Epithelial cell of proximal tubule (primary cell): ENCODE data around the gene NELFCD. TPM values are rescaled to one million over a fixed set of nuclear protein-coding genes. Genes with fewer than 3 reads are reported as not detected.

Experiments
- DNase-seq: peaks from one replicate; pipeline ENCODE4 v3.0.0-alpha.2; 2011; ENCODE audit warnings: low read depth
- H3K4me3 ChIP-seq: 2 replicates; pipeline ENCODE4 v1.5.1; 2011; ENCODE audit warnings: low read depth, mild to moderate bottlenecking, low read length
- total RNA-seq: library from RNA; depleted of rRNA; stranded (reverse); fragments of >200 nt; gene quantifications from 2 replicates; pipeline ENCODE4 v1.2.3, GENCODE V29; 2015
- TF ChIP-seq, protein P1 (sequence below): conservative IDR thresholded peaks from 2 replicates; pipeline ENCODE4 v1.5.1; 2012; ENCODE audit warnings: low read depth, mild to moderate bottlenecking, low read length

The NELFCD gene
- total RNA-seq, 1 donor from 2014 or later: 52.4 TPM

DNA sequence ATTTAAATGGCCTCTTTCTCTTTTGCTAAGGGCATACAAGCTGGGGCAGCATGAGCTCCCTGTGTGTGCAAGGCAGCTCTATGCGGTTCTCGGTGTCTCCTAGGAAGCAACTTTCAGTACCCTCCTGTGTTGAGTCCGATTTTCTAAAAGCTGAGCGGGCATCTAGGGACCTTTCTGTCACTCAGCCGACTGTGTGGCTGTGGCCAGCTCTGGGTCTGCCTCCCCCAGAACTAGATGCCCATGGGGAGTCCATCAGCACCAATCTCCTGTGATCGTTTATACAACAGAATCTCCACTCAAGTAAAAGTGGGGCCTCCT is 7.5 kb downstream of the NELFCD start:
- H3K4me3 ChIP-seq: no peak overlapping the region
- DNase-seq: no peak
- TF ChIP-seq, protein P1, sequence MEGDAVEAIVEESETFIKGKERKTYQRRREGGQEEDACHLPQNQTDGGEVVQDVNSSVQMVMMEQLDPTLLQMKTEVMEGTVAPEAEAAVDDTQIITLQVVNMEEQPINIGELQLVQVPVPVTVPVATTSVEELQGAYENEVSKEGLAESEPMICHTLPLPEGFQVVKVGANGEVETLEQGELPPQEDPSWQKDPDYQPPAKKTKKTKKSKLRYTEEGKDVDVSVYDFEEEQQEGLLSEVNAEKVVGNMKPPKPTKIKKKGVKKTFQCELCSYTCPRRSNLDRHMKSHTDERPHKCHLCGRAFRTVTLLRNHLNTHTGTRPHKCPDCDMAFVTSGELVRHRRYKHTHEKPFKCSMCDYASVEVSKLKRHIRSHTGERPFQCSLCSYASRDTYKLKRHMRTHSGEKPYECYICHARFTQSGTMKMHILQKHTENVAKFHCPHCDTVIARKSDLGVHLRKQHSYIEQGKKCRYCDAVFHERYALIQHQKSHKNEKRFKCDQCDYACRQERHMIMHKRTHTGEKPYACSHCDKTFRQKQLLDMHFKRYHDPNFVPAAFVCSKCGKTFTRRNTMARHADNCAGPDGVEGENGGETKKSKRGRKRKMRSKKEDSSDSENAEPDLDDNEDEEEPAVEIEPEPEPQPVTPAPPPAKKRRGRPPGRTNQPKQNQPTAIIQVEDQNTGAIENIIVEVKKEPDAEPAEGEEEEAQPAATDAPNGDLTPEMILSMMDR: no peak

- TF ChIP-seq, protein P1: no peak
- H3K4me3 ChIP-seq: no peak overlapping the region
- no peak for DNase-seq
These were observed 8.1 kb downstream of the NELFCD start for GRCh38 chr20:58989196-58989595.

DNA sequence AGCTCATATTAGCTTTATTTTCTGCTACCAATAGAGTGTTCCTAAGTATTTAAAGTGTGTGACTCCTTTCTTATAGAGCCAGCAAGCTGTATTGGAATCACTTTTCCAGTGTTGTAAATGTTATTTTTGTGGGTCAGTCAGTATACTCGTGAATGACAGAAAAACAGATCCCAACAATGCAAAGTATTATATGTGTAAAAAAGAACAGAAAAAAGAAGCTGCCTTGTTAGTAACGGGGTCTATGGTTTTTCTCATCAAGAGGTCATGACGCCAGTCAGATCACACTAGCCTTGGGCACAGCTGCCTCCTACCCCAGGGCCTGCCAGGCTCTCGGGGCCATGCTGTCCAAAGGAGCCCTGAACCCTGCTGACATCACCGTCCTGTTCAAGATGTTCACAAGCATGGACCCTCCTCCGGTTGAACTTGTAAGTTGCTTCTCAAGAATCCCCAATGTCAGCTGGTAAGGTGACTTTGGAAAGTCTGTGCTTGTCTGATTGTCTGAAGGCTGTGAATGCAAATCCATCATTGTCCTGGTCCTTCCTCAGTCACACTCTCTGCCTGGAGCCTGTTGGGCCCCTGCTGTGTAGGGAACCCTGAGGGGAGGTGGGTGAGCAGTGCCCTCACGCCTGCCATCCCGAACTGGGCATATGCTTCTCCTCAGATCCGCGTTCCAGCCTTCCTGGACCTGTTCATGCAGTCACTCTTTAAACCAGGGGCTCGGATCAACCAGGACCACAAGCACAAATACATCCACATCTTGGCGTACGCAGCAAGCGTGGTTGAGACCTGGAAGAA is 9.8 kb downstream of the NELFCD start:
- TF ChIP-seq, protein P1: no peak
- no peak overlapping the region for H3K4me3 ChIP-seq
- no peak for DNase-seq

- TF ChIP-seq, protein P1: no peak
- DNase-seq: no peak
- H3K4me3 ChIP-seq: no peak overlapping the region
These were observed 10.7 kb downstream of the NELFCD start for GRCh38 chr20:58991715-58992114.

DNA sequence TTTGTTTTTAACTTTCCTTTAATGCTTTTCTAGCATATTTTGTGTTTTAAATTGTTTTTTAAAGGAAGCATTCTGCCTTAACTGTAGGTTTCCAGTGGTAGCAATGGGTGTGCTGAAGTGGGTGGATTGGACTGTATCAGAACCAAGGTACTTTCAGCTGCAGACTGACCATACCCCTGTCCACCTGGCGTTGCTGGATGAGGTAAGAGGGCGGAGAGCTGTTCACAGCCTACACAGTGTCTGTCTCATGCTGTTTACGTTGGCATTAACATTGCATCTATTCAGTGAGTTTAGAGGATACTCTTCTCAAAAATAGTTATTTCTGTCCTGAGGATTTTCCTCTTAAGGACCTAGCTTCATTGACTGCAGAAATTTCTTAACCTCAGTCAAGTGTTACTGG is 11.9 kb downstream of the NELFCD start:
- H3K4me3 ChIP-seq: no peak overlapping the region
- no peak for DNase-seq
- TF ChIP-seq, protein P1: no peak

DNA sequence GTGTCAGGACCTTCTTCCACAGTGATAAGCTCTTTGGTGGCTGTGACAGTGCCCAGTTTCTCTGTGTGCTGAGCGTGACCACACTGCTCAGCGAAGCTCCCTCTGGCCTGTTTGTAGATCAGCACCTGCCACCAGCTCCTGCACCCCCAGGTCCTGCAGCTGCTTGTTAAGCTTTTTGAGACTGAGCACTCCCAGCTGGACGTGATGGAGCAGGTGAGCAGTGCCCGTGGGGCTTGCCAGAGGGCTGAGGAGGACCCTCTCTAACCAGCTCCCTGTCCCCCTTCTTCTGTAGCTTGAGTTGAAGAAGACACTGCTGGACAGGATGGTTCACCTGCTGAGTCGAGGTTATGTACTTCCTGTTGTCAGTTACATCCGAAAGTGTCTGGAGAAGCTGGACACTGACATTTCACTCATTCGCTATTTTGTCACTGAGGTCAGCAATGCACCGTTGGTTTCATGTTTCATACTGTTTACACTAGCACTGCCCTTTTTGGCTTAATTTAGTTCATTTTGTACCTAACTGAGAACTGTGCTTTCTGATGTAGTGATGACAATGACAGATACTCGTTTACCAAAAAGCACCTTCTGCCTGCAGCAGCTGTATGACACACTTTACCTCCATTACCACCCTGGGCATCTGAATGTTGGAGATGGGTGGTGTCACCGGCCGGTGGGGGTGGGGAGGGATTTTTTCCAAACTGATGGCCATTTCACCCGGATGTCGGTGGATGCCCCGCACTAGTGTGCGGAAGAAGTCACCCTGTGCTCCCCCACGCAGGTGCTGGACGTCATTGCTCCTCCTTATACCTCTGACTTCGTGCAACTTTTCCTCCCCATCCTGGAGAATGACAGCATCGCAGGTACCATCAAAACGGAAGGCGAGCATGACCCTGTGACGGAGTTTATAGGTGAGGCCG is 12.5 kb downstream of the NELFCD start:
- H3K4me3 ChIP-seq: no peak overlapping the region
- no peak for DNase-seq
- TF ChIP-seq, protein P1: no peak
